BLaER1 (cell line): ENCODE results near the gene ALX4.

ENCODE experiments used
- H3K27ac ChIP-seq: shearing (Covaris generic); formaldehyde crosslinking; 2 replicates; pipeline ENCODE4 v1.8.1; 2022
- H3K27me3 ChIP-seq: shearing (Covaris generic); formaldehyde crosslinking; 2 replicates; pipeline ENCODE4 v1.8.1; 2022
- H3K36me3 ChIP-seq: shearing (Covaris generic); formaldehyde crosslinking; 2 replicates; pipeline ENCODE4 v1.8.1; 2022
- H3K4me1 ChIP-seq: shearing (Covaris generic); formaldehyde crosslinking; 2 replicates; pipeline ENCODE4 v1.8.1; 2022
- H3K4me2 ChIP-seq: shearing (Covaris generic); formaldehyde crosslinking; 2 replicates; pipeline ENCODE4 v1.8.1; 2022
- H3K4me3 ChIP-seq: shearing (Covaris generic); formaldehyde crosslinking; 2 replicates; pipeline ENCODE4 v1.8.1; 2022
- H3K9ac ChIP-seq: shearing (Covaris generic); formaldehyde crosslinking; 2 replicates; pipeline ENCODE4 v1.8.1; 2022
- H3K9me3 ChIP-seq: shearing (Covaris generic); formaldehyde crosslinking; 2 replicates; pipeline ENCODE4 v1.8.1; 2022
- H4K20me1 ChIP-seq: shearing (Covaris generic); formaldehyde crosslinking; 2 replicates; pipeline ENCODE4 v1.8.1; 2022
- Cebpa-rat ChIP-seq: shearing (Covaris generic); IDR thresholded peaks from 2 replicates; pipeline ENCODE4 v1.8.1; 2022

Gene ALX4

DNA sequence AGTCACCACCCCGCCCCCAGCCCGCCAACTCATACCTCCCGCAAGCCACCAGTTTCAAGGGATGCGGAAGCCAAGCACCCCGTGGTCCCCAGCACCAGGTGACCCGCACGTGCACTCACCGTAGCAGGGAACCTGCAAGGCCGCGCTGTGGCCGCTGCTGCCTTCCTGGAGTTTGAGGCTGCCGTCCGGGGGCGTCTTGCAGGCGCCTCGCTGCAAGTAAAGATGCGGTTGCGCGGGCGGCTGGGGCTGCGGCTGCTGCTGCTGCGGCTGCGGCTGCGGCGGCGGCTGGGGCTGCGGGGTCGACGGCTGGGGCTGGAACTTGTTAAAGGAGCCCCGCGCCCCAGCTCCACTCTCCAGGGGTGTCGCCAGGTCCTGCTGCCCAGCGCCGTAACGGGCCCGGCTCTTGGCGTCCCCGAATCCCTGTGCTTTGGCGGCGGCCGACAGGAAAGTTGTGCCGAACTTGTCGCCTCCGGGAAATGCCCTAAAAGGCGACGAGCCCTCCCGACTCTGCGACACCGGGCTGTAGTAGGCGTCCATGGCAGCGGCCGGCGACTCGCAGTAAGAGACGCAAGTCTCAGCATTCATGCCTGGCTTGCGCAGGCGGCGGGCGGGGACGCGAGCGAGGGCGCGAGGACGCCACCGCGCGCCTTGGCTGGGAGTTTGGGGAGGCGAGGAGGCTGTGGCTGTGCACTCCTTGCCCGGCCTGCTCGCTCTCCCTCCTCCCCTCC lies at the start of gene ALX4:
Gene ALX4, minus strand, starts transcription at position 662 of the 728 bp plus-strand sequence. Its CDS starts 77 bp downstream, at position 585.
- Histone ChIP-seq H4K20me1 (peaks cover 94% of the 10 kb centered on the region), H3K4me3 (0 out of 2 replicates have a peak within 1 kb of the TSS, but pooled peaks have one; percentile 28), H3K27me3 (peaks cover 100% of the 10 kb centered on the region)

DNA sequence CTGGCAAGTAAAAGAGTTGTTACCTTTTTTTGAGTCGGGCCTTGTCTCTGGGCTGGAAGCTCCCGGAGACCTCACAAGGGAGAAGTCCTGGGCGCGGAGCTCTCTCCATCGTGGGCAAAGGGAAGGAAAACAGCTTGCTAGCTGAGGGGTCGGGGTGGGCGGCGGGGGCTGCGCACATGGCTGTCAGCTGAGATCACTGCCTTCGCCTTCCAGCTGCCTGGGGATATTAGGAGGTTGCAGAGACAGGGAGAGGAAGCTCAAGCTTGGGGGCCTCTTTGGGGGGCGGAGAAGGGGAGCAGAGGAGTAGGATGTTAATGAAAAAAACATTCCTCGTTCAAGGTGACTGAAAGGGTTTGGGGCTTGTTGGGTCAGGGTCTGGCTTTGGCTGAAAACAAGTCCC lies 49.2 kb upstream of the ALX4 start:
- Histone ChIP-seq H3K4me3 (no peak overlapping the region), H3K4me1 (no peaks in the 10 kb centered on the region), H3K36me3 (no peaks in the 10 kb centered on the region), H3K27ac (no peak overlapping the region), H4K20me1 (no peaks in the 10 kb centered on the region), H3K4me2 (no peak overlapping the region), H3K27me3 (no peaks in the 10 kb centered on the region), H3K9me3 (peaks cover 9% of the 10 kb centered on the region; the same call in 1 of the 2 replicates), H3K9ac (no peak overlapping the region)
- no peak for TF ChIP-seq Cebpa-rat

More for the DNA sequence above, at the start of gene ALX4:
- H3K9ac ChIP-seq = no peak within 1 kb of the TSS
- 0 out of 2 replicates have a peak, but pooled peaks cover 5% of the 10 kb centered on the region for H3K9me3 ChIP-seq
- H3K27ac ChIP-seq = no peak within 1 kb of the TSS
- peaks cover 23% of the 10 kb centered on the region; the same call in 1 of the 2 replicates for H3K4me1 ChIP-seq
- no peaks in the 10 kb centered on the region for H3K36me3 ChIP-seq
- H3K4me2 ChIP-seq = peak within 1 kb of the TSS; percentile 34; the same call in 1 of the 2 replicates
- TF ChIP-seq Cebpa-rat = no peak

DNA sequence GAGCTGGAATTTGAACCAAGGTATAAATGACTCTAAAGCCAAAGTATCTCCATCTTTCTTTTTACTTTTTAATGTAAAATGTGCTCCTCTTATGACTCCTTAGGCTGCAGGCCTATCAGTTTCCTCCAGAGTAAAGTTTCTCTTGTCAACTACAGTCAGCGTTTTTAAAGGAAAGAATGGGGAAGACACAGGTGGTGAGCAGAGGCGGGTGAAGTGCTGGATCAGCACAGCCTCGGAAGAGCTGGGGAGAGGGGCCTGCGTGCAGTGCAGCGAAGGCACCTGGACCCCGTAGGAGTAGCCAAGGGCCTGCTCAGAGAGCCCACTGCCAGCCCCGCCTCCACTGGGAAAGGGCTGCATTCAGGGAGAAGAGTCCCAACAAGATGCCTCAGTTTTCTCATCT lies 48.8 kb upstream of the ALX4 start:
- Histone ChIP-seq H3K27me3 (no peaks in the 10 kb centered on the region), H3K9ac (no peak overlapping the region), H3K4me2 (no peak overlapping the region), H3K4me3 (no peak overlapping the region), H3K36me3 (no peaks in the 10 kb centered on the region), H3K27ac (no peak overlapping the region), H3K9me3 (peaks cover 6% of the 10 kb centered on the region; the same call in 1 of the 2 replicates), H4K20me1 (no peaks in the 10 kb centered on the region), H3K4me1 (no peaks in the 10 kb centered on the region)
- TF ChIP-seq Cebpa-rat = no peak

DNA sequence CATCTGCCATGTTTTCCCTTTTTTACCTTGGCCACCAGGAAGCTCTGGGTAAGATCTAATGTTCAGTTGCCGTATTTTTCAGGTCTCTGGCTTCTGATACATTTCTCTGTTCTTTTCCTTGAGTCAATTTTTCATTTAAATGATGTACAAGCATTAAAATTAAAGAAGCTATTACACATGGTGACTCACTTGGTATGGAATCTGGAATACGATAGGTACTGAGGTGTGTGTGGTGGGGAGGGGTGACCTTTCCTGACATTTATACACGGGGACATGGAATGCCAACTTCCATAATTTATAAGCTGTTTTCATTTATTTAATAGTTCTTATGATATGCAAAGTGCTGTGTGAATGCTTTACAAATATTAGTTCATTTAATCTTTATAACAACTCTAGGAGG lies 47.8 kb upstream of the ALX4 start:
- H3K9me3 ChIP-seq = no peaks in the 10 kb centered on the region
- no peaks in the 10 kb centered on the region for H4K20me1 ChIP-seq
- no peak overlapping the region for H3K4me3 ChIP-seq
- H3K36me3 ChIP-seq = no peaks in the 10 kb centered on the region
- H3K27me3 ChIP-seq = no peaks in the 10 kb centered on the region
- no peak overlapping the region for H3K4me2 ChIP-seq
- H3K4me1 ChIP-seq = no peaks in the 10 kb centered on the region
- no peak overlapping the region for H3K27ac ChIP-seq
- TF ChIP-seq Cebpa-rat = no peak
- H3K9ac ChIP-seq = no peak overlapping the region

DNA sequence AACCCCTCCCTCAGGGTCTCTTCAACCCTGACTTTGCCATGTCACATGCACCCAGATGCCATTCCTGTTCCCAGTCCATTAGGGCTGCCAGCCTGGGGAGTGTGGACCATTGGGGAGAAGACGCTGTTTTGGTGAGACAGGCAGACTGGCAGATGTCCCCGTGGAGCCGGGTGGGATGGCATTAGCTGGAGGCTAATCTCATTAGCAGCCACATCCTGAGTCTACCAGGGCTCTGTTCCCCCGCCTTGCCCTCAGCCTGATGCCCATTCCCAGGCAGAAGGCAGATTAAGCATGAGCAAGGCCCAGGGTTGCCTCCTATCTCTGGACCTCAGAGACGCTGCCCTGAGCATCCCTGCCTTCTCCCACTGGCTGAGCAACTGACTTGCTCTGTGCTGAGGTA lies 46.4 kb upstream of the ALX4 start:
- H3K4me3 ChIP-seq = no peak overlapping the region

DNA sequence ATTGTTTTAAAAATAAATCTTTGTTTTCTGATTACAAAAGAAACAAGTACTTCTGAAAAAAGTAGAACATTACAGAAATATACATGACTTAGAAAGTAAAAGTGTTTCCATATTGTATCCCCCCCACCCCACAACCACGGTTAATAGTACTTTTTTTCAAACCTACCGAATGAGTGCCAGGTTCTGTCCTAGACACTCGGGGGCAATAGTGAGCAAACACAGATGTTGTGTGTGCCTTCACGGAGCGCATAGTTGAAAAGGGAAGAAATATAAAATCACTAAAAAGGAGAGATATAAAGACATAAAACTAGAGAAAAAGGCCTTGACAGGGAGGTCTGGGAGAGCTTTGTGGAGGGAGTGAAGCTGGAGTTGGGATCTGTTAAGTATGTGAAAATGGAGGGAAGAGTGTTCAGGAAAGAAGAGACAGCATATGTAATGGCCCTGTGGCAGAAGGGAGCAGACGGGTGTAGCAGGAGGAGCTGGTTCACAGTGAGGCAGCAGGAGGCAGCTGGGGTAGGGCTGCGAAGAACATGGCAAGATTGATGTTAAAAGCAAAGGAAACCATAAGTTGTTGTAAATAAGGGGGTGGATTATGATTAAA lies 42.1 kb upstream of the ALX4 start:
- Histone ChIP-seq H3K4me1 (peaks cover 10% of the 10 kb centered on the region), H3K9me3 (no peaks in the 10 kb centered on the region), H3K4me2 (no peak overlapping the region), H4K20me1 (no peaks in the 10 kb centered on the region), H3K9ac (no peak overlapping the region), H3K4me3 (no peak overlapping the region), H3K36me3 (no peaks in the 10 kb centered on the region), H3K27ac (no peak overlapping the region), H3K27me3 (no peaks in the 10 kb centered on the region)
- no peak for TF ChIP-seq Cebpa-rat

More for the DNA sequence above, 46.4 kb upstream of the ALX4 start:
- Histone ChIP-seq H3K4me1 (peaks cover 2% of the 10 kb centered on the region), H3K27ac (no peak overlapping the region), H3K4me2 (no peak overlapping the region), H3K36me3 (no peaks in the 10 kb centered on the region), H3K9ac (no peak overlapping the region), H3K9me3 (no peaks in the 10 kb centered on the region), H4K20me1 (no peaks in the 10 kb centered on the region), H3K27me3 (no peaks in the 10 kb centered on the region)
- TF ChIP-seq Cebpa-rat = no peak

DNA sequence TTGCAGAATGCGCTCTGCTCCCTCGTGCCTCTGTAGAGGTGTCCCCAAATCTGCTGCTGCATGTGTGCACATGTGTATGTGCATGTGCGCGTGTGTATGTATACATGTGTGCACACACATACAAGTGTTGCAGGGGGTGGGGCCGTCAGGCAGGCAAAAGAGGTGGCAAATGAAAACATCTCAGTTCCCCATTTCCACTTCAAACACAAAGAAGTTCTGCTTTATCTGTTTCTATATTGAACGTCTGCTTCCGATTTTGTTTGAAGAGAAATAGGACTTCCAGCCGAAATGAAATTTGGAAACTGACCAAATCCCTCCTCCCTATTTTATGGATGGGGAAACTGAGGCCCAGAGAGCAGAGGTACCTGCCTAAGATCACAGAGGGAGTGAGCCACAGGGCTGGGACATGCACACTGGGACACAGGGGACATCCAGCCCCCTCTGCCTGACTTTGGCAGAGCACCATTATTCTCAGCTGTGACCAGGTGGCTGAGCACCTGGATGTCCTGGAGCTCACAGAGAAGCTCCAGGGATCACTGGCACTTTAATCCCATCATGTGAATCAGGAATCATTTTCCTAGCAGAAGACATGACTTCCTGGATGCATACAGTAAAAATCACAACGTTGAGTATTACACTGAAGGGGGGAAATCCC lies 41.2 kb upstream of the ALX4 start:
- Histone ChIP-seq H3K27ac (no peak overlapping the region), H3K27me3 (no peaks in the 10 kb centered on the region)
- TF ChIP-seq Cebpa-rat = no peak

DNA sequence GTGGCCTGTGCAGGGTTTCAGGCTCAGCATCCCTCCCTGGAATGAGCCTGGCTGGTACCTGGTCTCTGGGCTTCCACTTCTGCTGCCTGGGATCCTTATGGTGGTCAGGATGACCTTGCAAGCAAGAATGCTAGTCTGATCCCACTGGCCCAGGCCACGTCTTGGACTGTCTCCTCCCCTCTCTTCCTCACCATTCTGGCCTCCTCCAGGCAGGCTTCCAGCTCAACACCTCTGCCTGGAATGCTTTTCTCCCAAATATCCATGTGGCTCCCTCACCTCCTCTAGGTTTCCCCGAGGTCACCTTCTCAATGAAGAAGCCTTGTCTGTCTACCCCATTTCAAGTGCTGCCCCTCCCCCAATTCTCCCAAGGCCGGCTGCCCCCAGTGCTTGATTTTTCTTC lies 39.4 kb upstream of the ALX4 start:
- Histone ChIP-seq H3K27ac (no peak overlapping the region), H3K9me3 (no peaks in the 10 kb centered on the region), H3K4me1 (peaks cover 10% of the 10 kb centered on the region), H3K27me3 (no peaks in the 10 kb centered on the region), H3K36me3 (no peaks in the 10 kb centered on the region), H4K20me1 (no peaks in the 10 kb centered on the region), H3K9ac (no peak overlapping the region), H3K4me2 (no peak overlapping the region), H3K4me3 (no peak overlapping the region)
- no peak for TF ChIP-seq Cebpa-rat

More for the DNA sequence above, 41.2 kb upstream of the ALX4 start:
- H3K4me3 ChIP-seq = no peak overlapping the region
- no peak overlapping the region for H3K9ac ChIP-seq
- no peaks in the 10 kb centered on the region for H3K9me3 ChIP-seq
- no peaks in the 10 kb centered on the region for H4K20me1 ChIP-seq
- no peaks in the 10 kb centered on the region for H3K36me3 ChIP-seq
- H3K4me2 ChIP-seq = peak overlapping the region; percentile 52
- H3K4me1 ChIP-seq = peaks cover 10% of the 10 kb centered on the region

DNA sequence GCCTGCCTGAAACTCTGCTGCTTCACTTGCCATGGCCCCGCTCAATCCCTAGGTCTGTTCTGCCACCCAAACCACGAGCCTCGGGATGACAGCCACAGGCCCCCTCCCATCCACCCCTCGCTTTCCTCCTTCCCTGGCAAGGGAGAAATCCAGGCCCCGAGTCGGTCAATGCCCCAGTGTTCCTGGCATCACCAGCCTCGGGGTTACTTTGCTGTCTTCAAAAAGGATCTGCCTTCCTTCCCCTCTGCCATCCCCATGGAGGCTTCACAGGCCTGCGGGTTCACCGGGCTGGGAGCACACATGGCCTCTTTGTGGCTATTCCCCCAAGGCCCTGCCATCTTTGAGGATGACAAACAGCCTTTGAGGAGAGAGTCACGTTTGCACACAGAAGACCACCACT lies 38.8 kb upstream of the ALX4 start:
- no peak overlapping the region for H3K9ac ChIP-seq
- H3K4me3 ChIP-seq = no peak overlapping the region
- no peak for TF ChIP-seq Cebpa-rat
- H3K4me1 ChIP-seq = peaks cover 10% of the 10 kb centered on the region
- no peak overlapping the region for H3K4me2 ChIP-seq
- no peak overlapping the region for H3K27ac ChIP-seq
- H3K9me3 ChIP-seq = no peaks in the 10 kb centered on the region
- no peaks in the 10 kb centered on the region for H3K27me3 ChIP-seq
- H4K20me1 ChIP-seq = no peaks in the 10 kb centered on the region
- no peaks in the 10 kb centered on the region for H3K36me3 ChIP-seq

DNA sequence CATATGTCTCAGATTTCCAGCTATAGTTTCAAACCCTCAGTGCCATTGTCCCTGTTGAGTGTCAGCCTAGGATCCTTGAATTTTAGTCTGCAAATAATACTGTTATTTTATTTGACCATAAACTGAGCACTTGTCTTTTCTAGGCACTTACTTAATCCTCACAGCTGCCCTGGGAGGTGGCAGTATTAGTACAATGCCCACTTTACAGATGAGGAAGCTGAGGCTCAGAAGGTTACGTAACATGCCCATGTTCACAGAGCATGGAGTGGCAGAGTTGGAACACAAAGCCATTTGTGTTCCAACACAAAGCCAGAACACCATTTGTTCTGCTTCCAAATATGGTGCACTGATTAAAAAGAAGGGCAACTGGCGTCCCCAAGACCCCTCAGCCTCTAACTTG lies 38.2 kb upstream of the ALX4 start:
- H3K27me3 ChIP-seq = no peaks in the 10 kb centered on the region
- H4K20me1 ChIP-seq = no peaks in the 10 kb centered on the region
- H3K9me3 ChIP-seq = no peaks in the 10 kb centered on the region

More for the DNA sequence above, 38.2 kb upstream of the ALX4 start:
- Histone ChIP-seq H3K4me3 (no peak overlapping the region), H3K36me3 (no peaks in the 10 kb centered on the region), H3K4me1 (peaks cover 10% of the 10 kb centered on the region), H3K27ac (no peak overlapping the region), H3K9ac (no peak overlapping the region), H3K4me2 (no peak overlapping the region)
- TF ChIP-seq Cebpa-rat = no peak
